GM19468 (cell line): ENCODE results near the gene ZBTB49.

Source experiments
- ATAC-seq: cut with Tn5 transposase; IDR thresholded peaks from one replicate; pipeline ENCODE4 v1.9.1; 2021; ENCODE audit warnings: mild to moderate bottlenecking, moderate library complexity, moderate number of reproducible peaks; ENCODE audit not compliant: unreplicated experiment; ENCODE audit errors: extremely low read depth

ZBTB49 gene

GRCh38 chr4:4277531-4277930, 12.5 kb upstream of the ZBTB49 start:
- ATAC-seq = no peak

GRCh38 chr4:4281787-4282186, 8.3 kb upstream of the ZBTB49 start:
- no peak for ATAC-seq

GRCh38 chr4:4284827-4285618, 5.0 kb upstream of the ZBTB49 start:
- ATAC-seq = no peak

GRCh38 chr4:4288098-4288497, 2.0 kb upstream of the ZBTB49 start:
- no peak for ATAC-seq

- ATAC-seq = no peak
Observed at GRCh38 chr4:4289055-4289454, 996 bp upstream of the ZBTB49 start.

GRCh38 chr4:4289597-4289940, 482 bp upstream of the ZBTB49 start:
- no peak for ATAC-seq

GRCh38 chr4:4293279-4293678, 3.2 kb downstream of the ZBTB49 start:
- ATAC-seq = no peak

- ATAC-seq = no peak
Observed at GRCh38 chr4:4296283-4296846, 6.3 kb downstream of the ZBTB49 start.

GRCh38 chr4:4299006-4299405, 9.0 kb downstream of the ZBTB49 start:
- ATAC-seq = no peak

- ATAC-seq = no peak
Observed at GRCh38 chr4:4302001-4302400, 11.9 kb downstream of the ZBTB49 start.

- no peak for ATAC-seq
Observed at GRCh38 chr4:4302416-4302815, 12.4 kb downstream of the ZBTB49 start.

- ATAC-seq = no peak
Observed at GRCh38 chr4:4306920-4307319, 16.9 kb downstream of the ZBTB49 start.

- no peak for ATAC-seq
Observed at GRCh38 chr4:4308800-4309441, 18.9 kb downstream of the ZBTB49 start.

GRCh38 chr4:4311193-4311592, 21.1 kb downstream of the ZBTB49 start:
- ATAC-seq = no peak

GRCh38 chr4:4315461-4316149, 25.6 kb downstream of the ZBTB49 start:
- no peak for ATAC-seq

GRCh38 chr4:4316150-4316495, 26.1 kb downstream of the ZBTB49 start:
- ATAC-seq = no peak

- no peak for ATAC-seq
Observed at GRCh38 chr4:4317496-4318232, 27.6 kb downstream of the ZBTB49 start.

GRCh38 chr4:4320528-4320927, 30.5 kb downstream of the ZBTB49 start:
- no peak for ATAC-seq

- ATAC-seq = no peak
Observed at GRCh38 chr4:4320951-4321714, 31.1 kb downstream of the ZBTB49 start.
